ENCODE data around the gene PGF.

DNA sequence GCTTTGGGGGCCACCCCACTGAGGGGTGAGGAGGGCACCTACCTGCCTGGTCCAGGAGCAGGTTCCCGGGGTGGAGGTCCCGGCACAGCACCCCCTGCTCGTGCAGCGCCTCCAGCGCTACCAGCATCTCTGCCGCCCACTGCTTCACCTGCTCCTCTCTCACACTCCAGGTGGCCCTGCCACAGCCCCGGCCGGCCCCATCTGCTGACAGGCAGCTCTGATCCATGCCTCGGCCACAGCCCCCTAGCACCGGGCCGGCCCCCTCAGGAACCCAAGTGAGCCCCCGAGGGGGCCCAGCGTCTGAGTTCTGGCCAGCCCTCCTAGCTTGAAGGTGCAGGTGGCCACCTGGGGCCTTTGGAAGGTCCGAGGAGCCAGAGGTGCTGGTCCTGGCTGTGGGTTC lies 45.9 kb downstream of the PGF start:
- no peak for TF ChIP-seq EZH2 (IDR thresholded peaks at IDR 0.05; ENCODE audit: insufficient read depth, poor library complexity, severe bottlenecking)
- TF ChIP-seq EZH2phosphoT487 (IDR thresholded peaks at IDR 0.05; ENCODE audit: insufficient read depth, low read depth): no peak

All from GM23248 (cell line).